ENCODE data around the gene TEX50. TPM values are rescaled to one million over a fixed set of nuclear protein-coding genes. Genes with fewer than 3 reads are reported as not detected.

TEX50 gene
- total and polyA plus RNA-seq, 2 donors (not counting 3 experiments of a cell fraction or from before 2014, with no cell fraction given): not detected

- H4K20me1 ChIP-seq (replicated peaks; ENCODE audit: control insufficient read depth, extremely low read depth, insufficient read depth, low read length): no peaks in the 10 kb centered on the region
- H3K4me3 ChIP-seq (replicated peaks in 1 of 3; ENCODE audit: insufficient read depth in 1 of 3, low read depth in 1 of 3, low read length in 3 of 3): no peak overlapping the region
- dilution Hi-C loops (cut with MboI; ENCODE audit: extremely low pct_ligation_motif_present, low sequenced_read_pairs): no loop called here
- TF ChIP-seq, protein P1, sequence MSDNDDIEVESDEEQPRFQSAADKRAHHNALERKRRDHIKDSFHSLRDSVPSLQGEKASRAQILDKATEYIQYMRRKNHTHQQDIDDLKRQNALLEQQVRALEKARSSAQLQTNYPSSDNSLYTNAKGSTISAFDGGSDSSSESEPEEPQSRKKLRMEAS (IDR thresholded peaks at IDR 0.05; ENCODE audit: insufficient read depth, insufficient read length): no peak
- TF ChIP-seq GATA2 (IDR thresholded peaks at IDR 0.05; ENCODE audit: insufficient read depth, insufficient read length, low read depth, low read length): no peak
- TF ChIP-seq, protein P2, sequence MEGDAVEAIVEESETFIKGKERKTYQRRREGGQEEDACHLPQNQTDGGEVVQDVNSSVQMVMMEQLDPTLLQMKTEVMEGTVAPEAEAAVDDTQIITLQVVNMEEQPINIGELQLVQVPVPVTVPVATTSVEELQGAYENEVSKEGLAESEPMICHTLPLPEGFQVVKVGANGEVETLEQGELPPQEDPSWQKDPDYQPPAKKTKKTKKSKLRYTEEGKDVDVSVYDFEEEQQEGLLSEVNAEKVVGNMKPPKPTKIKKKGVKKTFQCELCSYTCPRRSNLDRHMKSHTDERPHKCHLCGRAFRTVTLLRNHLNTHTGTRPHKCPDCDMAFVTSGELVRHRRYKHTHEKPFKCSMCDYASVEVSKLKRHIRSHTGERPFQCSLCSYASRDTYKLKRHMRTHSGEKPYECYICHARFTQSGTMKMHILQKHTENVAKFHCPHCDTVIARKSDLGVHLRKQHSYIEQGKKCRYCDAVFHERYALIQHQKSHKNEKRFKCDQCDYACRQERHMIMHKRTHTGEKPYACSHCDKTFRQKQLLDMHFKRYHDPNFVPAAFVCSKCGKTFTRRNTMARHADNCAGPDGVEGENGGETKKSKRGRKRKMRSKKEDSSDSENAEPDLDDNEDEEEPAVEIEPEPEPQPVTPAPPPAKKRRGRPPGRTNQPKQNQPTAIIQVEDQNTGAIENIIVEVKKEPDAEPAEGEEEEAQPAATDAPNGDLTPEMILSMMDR (IDR thresholded peaks at IDR 0.05; ENCODE audit: extremely low read depth in 1 of 2, insufficient read depth in 1 of 2, low read depth in 1 of 2, low read length in 2 of 2): no peak
- TF ChIP-seq EZH2 (IDR thresholded peaks at IDR 0.05; ENCODE audit: borderline replicate concordance, low read depth, low read length, severe bottlenecking): no peak
- TF ChIP-seq MYC (IDR thresholded peaks at IDR 0.05; ENCODE audit: low read depth, low read length): no peak
- no peak for TF ChIP-seq POLR2AphosphoS5 (IDR thresholded peaks at IDR 0.05; ENCODE audit: insufficient read depth, low read depth, low read length)
- no peak for TF ChIP-seq FOS (IDR thresholded peaks at IDR 0.05; ENCODE audit: borderline replicate concordance, insufficient read depth, low read length)
- TF ChIP-seq POLR2A (IDR thresholded peaks at IDR 0.05; ENCODE audit: low read depth, low read length): no peak
- TF ChIP-seq JUN (IDR thresholded peaks at IDR 0.05; ENCODE audit: borderline replicate concordance, insufficient read depth, insufficient read length, low read depth): no peak
- peaks cover 0 to 2% of the 10 kb centered on the region in 2 experiments for H3K27me3 ChIP-seq (ENCODE audit: control insufficient read depth in 2 of 2, insufficient read depth in 2 of 2, low read length in 2 of 2)
- ChIA-PET POLR2A (no interaction called here), CTCF (no interaction called here)
- intact Hi-C loops (cut with micrococcal nuclease): no loop called here
- no peaks in the 10 kb centered on the region for H3K79me2 ChIP-seq (ENCODE audit: control insufficient read depth, insufficient read depth, low read length)
- BruUV-seq (replicated peaks): no TSS peak
- no peaks in the 10 kb centered on the region for H3K9me1 ChIP-seq (replicated peaks; ENCODE audit: control insufficient read depth, extremely low read depth, insufficient read depth, low read length)
- H3K4me2 ChIP-seq (ENCODE audit: insufficient read depth, low read length): no peak overlapping the region
- FAIRE-seq (no peak), DNase-seq (ENCODE audit: low read depth, low spot score) (no peak)
- H2AFZ ChIP-seq (ENCODE audit: low read depth, low read length): no peak overlapping the region
- H3K27ac ChIP-seq (ENCODE audit: insufficient read depth, low read depth, low read length): no peak overlapping the region
- H3K9ac ChIP-seq (replicated peaks; ENCODE audit: extremely low read depth, insufficient read depth, low read length): no peak overlapping the region
- no peaks in the 10 kb centered on the region for H3K4me1 ChIP-seq (ENCODE audit: control insufficient read depth, extremely low read depth, insufficient read depth, low read length)
- no peaks in the 10 kb centered on the region for H3K36me3 ChIP-seq (ENCODE audit: control insufficient read depth in 2 of 2, extremely low read depth in 1 of 2, insufficient read depth in 2 of 2, low read length in 2 of 2)
- no peaks in the 10 kb centered on the region for H3K9me3 ChIP-seq (replicated peaks; ENCODE audit: control insufficient read depth, insufficient read depth, low read length)
These were observed 33.5 kb upstream of the TEX50 start for GRCh38 chr1:173601588-173601987.
